GM19395 (cell line): ENCODE data around the gene GUK1.
"Not testable (repeated sequence)": the region's sequence is repeated elsewhere in the genome, so short reads cannot be mapped to it uniquely, and the experiment has no call there.

ENCODE experiments used
- ATAC-seq: cut with Tn5 transposase; IDR thresholded peaks from one replicate; pipeline ENCODE4 v1.9.1; 2021; ENCODE audit warnings: mild to moderate bottlenecking, moderate library complexity; ENCODE audit not compliant: unreplicated experiment

GUK1 gene

DNA sequence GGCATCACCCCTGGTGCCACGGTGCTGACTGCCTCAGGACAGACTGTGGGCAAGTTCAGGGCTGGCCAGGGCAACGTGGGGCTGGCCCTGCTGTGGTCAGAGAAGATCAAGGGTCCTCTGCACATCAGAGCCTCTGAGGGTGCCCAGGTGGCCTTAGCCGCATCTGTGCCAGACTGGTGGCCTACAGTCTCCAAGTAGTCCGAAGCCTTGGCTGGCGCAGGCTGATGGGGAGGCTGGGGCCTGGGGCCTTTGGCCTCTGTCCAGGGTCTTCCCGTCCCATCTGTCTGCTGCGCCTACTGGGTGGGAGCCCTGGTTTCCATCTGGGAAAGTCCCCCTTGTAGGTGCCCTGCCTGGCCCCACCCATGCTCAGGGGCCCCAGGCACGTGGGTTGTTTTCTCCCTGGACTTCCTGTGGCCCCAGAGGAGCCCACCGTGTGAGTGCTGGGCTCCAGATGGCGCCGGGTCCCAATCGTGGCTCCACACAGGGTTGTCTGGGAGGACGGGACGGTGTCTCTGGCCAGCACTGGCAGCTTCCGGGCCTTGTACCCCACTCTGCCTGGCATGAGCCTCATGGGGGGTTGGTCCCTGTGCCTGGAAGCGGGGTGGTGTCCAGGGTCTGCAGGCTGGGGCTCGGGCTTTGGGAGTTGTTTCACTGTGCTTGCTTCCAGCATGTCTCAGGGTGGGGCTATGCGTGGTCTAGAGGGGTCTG, 35.4 kb downstream of the GUK1 start:
- ATAC-seq = no peak

DNA sequence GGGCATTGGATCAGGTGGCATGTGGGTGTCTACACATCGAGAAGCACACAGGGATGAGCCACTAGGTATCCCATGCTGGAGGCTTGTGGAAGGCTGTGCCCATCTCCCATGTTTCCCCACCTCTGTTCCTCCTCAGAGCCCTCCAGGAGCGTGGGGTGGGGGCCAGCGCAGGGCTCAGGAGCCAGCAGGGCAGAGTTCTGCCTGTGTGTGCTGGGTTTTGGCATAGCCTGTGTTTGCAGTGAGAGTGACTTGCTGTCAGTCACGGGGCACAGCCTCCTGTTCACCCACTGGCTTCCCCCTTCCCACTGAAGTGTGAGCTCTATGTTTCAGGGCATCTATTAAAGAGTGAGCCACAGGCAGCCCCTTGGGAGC, 35.9 kb downstream of the GUK1 start:
- ATAC-seq = no peak

DNA sequence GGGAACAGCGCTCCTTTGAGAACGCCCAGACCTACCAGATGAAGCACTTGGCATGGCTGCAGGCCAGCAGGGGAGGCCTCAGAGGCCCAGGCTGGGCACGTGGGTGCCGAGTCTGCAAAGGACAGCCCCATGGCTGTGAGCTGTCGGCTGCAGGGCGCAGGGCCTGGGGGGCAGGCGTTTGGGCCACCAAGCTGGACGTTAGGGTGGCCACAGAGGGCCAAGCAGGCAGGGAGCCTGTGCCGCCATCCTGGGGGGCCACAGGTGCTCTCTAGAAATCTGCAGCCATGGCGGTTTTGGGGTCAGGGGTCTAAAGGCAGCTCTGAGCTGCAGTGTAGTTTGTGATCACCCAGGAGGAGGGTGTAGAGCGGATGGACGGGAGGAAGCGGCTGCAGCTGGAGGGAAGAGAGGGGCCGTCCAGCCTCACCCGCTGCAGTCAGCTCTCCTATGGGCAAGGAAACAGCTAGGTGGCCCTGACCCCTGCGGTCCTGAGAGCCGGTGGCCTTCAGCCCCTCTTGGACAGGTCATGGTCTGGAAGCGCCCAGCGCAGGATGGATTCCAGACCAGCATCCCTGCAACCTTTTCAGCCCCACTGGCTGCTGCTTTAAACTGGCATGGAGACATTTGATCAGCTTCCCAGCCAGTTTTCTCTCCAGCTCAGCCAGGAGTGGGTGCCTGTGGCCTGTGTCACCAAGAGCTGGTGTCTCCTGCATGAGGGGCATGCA, 36.5 kb downstream of the GUK1 start:
- ATAC-seq = no peak

DNA sequence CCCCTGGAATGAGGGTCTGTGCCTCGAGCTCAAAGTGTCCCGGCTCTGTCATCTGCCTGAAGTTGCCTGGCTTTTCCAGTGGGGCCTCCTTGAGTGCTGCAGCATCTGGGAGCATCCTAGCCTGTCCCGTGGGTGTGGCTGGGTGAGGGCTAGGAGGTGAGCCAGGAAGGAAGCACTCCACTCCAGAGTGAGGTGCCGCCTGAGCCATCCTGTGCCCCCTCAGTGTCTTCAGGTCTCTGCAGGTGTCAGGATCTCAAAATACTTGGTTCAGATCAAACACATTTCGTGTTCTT, 37.0 kb downstream of the GUK1 start:
- ATAC-seq = no peak

DNA sequence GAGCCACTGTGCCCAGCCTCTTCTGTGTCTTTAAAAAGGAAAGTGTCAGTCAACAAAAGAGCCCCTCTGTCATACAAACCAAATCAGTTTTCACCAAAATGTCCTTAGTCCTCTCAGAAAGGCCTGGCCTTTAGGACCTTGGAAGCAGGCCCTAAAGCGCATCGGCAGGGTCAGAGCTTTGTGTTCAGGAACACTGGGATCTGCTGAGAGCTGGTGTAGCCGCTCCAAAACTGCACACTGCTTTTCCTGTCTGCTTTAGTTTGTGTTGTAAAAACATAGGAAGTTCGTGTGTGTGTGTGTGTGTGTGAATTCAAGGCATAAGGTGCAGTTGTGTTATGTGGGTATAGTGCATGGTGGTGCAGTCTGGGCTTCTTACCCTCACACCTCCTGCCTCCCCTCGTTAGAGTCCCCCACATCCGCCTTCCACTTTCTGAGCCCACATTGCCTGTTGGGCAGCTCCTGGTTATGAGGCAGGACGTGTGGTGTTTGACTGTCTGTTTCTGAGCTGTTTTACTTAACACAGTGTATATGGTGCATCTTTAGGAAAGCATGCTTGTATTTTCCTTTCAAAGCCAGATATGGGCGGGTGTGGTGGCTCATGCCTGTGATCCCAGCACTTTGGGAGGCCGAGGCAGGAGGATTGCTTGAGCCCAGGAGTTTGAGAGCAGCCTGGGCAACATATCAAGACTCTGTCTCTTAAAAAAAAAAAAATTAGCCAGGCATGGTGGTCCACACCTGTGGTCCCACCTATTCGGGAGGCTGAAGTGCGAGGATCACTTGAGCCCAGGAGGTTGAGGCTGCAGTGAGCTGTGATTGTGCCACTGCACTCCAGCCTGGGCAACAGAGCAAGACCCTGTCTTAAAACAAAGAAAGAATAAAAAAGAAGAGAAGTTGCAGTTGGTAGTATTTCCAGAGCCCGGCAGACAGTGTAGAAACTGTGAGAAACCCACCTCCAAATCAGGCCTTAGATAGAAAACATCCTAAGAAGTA, 37.9 kb downstream of the GUK1 start:
- ATAC-seq = no peak

DNA sequence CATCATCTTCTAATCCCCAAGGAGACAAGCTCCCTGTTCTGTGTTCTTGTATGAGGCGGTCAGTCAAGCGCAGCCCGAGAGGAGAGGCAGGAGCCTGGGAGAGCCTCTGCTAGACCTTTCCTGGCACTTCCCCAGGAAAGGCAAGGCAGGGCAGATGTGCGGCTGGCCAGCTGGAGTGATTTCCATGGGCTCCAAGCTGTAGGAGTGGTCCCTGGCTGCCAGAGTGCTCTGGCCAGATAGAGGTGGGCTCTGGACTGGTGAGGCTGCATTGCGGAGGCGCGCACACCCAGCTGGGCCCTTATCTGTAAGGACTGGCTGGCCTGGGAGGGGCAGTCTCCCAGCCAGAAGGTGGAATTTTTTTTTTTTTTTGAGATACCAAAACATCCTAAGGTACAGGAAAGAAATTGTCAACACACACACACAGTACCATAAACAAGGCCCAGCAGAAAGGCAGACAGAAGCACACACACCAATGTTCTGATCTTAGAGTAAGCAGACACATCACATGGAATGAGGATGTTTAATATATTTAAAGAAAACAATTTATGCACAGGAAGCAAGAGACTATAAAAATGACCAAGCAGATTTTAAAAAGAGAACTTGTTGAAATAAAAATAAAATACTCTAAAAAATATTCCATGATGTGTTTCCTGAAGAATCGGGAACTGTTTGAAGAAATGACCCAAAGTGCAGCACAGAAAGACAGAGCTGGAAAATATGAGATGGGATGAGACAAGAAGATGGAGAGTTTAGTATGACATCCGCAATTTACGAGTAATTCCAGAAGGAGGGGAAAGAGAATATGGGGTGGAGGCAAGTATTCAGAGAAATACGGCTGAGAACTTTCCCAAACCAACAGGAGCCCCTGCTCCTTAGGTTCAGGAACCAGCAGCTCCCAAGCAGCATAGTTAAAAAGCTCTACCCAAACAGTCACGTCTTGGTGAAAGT, 38.9 kb downstream of the GUK1 start:
- no peak for ATAC-seq

DNA sequence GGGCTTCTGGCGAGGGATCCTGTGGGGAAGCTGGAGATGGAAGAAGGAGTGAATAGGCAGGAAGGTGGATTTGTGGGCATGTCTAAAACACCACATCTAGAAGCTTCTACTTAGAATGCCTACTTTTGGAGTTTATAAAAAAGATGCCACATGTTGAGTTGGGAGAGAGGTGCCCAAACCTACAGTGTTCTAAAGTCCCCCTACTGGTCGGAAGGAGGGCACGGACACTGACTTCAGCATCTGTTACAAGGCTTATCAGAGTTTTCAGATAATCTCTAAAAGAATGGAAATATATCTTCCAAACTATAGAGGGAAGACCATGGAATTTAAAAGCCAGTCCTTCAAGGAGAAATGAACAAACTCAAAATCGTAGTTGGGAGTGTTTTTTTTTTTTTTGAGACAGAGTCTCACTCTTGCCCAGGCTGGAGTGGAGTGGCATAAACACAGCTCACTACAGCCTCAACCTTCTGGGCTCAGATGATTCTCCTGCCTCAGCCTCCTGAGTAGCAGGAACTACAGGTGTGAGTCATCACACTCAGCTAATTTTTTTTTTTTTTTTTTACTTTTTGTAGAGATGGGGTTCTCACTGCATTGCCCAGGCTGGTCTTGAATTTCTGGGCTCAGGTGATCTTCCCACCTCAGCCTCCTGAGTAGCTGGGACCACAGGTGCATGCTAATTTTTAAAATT, 40.3 kb downstream of the GUK1 start:
- no peak for ATAC-seq

DNA sequence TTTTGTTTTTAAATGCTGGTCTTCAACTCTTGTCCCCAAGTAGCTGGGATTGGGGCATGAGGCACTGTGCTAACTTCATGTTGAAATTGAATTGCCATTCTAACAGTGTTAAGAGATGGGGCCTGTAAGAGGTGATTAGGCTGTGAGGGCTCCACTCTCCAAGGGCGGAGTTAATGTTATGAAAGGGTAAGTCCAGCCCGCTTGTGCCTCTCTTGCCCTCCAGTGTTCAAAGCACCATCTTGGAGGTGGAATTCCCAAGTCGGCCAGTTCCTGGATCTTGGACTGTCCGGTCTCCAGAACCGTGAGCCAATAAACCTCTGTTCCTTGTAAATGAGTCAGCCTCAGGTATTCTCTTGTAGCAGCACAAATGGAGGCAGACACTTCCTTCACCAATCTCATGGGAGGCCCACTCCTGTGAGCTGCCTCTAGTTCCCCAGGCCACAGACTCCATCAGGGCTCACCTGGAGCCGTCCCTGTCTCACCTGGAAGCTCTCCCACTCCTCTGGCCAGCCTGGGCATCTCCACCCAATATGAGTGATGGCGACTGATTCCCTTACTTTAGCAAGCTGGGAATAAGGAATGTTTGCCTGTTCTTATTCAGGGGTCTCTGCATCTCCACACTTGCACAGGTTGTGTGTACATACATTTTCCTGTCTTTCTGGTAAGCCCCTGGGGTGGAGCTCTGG, 41.0 kb downstream of the GUK1 start:
- no peak for ATAC-seq

DNA sequence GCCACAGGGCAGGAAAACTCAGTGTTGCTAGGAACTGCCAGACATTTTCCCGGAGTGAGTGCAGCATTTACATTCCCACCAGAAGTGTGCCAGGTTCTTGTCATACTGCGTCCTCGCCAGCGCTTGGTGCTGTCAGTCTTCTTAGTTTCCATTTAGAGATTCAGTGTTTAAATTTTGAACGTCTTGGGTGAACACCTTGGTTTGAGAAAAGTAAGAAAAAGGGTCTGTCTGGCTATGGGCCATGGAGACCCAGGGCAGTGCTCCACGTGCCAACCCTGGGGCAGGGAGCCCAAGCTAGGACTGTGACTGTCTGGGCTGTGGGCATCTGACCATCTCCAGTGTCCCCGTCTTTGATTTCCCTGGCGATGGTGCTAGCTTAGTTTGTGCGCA, 41.6 kb downstream of the GUK1 start:
- no peak for ATAC-seq

DNA sequence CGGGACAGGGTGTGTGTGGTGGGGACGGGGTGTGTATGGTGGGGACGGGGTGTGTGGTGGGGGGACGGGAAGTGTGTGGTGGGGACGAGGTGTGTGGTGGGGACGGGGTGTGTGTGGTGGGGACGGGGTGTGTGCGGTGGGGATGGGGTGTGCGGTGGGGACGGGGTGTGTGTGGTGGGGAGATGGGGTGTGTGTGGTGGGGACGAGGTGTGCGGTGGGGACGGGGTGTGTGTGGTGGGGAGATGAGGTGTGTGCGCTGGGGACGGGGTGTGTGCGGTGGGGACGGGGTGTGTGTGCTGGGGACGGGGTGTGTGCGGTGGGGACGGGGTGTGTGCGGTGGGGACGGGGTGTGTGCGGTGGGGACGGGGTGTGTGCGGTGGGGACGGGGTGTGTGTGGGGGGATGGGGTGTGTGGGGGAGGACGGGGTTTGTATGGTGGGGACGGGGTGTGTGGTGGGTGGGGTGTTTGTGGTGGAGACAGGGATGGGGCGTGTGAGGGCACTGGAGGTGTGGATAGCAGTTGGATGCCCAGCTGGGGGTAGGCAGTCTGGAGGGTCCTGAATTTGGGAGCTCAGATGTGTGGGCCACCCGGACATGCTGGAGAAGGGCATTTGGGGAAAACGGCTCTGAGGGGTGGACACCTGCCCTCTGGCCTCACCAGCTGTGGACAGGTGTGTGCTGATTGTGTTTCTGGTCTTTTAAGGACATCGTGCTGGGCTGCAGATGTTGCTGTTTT, 42.4 kb downstream of the GUK1 start:
- no peak for ATAC-seq

DNA sequence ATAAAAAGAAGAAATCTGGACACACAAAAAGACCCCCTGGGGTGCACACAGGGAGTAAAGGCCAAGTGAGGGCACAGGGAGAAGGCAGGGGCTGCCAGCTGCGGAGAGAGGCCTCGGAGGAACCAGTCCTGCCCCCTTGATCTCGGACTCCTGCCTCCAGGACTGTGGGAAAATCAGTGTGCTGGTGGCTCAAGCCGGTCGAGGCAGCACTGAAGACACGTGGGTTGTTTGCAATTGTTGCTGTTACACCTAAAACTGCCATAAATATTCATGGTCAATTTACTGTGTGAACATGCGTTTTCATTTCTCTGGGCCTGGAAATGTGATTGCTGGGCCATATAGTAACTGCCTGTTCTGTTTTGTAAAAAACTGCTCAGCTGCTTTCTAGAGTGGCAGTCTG, 44.1 kb downstream of the GUK1 start:
- no peak for ATAC-seq

DNA sequence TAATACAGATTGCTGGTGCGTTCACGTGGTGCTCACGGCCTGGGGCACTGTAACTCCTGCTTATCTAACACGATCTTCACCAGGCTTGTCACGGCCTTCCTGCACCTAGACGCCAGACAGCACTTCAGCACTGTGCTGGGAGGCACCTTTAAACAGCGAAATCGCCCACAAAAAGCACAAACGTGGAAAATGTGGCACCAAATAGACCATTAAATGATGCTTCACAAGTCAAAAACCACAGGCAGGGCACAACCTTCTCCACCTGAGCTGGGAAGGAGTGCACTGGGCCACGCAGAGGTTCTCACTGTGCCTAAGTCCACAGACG, 45.5 kb downstream of the GUK1 start:
- no peak for ATAC-seq

DNA sequence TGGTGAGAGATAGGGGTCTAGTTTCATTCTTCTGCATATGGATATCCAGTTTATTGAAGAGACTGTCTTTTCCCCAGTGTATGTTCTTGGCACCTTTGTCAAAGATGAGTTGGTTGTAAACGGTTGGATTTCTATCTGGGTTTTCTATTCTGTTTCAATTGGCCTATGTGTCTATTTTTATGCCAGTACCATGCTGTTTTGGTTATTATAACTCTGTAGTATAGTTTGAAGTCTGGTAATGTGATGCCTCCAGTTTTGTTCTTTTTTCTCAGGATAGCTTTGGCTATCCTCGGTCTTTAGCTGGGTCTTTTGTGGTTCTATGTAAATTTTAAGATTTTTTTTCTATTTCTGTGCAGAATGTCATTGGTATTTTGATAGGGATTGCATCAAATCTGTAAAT, 48.2 kb downstream of the GUK1 start:
- not testable (repeated sequence) for ATAC-seq

DNA sequence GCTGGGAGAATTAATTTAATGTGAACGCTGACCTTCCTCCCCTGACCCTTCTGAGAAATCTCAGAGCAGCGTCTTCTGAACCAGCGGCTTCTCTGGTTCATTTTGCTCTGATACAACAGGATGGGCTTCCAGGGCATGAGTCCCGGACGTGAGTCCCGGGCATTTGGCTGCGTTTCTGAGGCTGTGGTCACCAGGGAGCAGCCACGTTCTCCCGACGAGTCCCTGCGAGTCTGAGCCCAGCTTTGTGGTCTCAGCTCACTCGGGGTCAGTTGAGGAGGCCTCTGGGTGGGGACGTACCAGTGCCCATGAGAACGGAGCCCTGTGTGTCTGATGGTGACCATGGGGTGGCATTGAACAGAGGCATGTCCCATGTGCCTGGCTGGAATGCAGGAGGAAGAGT, 50.1 kb downstream of the GUK1 start:
- ATAC-seq = no peak

DNA sequence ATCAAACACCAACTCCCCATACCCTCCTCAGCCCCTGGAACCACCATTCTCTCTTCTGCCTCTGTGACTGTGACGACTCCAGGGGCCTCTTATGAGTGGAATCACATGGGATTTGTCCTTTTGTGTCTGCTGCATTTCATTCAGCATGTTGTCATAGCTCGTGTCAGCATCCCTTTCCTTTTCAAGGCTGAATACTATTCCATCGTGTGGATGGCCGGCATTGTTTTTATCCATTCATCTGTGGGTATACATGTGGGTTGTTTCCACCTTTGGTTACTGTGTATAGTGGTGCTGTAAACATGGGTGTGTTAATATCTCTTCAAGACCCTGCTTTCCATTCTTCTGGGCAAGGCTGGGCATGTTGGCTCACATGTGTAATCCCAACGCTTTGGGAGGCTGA, 50.7 kb downstream of the GUK1 start:
- ATAC-seq = no peak

DNA sequence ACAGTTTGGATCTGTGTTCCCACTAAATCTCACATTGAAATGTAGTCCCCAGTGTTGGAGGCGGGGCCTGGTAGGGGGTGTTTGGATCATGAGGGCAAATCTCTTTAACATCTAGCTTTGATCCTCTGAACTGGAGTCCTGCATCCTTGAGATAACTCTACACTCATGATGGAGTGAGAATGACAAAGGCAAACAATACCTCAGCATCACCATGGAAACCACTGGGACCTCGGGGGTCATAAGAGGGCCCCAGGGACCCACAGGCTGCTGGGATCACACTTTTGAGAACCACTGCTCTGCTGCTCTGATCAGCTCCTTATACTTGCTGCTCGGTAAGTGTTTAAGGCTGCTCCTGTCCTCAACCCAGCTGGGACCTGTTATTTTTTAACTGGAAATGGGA, 54.4 kb downstream of the GUK1 start:
- ATAC-seq = no peak

DNA sequence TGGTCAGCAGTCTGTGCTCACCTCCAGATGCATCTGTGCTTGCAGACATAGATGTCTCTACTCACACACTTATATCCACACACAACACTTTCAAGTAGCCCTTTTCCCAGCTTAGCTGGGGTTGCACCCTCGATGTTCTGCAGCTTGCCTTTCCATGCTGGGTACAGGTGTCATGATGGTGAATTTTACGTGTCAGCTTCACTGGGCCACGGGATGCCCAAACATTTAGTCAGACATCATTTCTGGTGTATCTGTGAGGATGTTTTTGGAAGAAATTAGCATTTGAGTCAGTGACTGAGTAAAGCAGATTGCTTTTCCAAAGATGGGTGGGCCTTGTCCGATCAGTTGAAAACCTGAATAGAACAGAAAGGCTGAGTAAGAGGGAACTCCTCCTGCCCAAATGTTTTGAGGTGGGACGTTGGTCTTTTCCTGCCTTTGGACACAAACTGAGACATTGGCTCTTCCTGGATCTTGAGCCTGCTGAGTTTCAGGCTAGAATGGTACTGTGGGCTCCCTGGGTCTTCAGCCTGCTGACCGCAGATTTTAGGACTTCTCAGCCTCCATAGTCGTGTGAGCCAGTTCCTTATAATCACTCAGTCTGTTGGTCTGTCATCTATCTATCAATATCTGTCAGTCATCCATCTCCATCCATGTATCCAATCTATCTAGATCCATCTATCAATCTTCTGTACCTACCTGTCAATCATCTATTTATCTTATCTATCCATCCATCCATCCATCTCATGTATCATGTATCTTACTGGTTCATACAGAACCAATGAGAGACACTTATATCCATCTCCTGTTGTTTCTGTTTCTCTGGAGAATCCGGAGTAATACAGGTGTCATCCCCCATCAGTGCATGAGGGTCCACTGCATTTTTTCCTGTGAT, 55.1 kb downstream of the GUK1 start:
- no peak for ATAC-seq

DNA sequence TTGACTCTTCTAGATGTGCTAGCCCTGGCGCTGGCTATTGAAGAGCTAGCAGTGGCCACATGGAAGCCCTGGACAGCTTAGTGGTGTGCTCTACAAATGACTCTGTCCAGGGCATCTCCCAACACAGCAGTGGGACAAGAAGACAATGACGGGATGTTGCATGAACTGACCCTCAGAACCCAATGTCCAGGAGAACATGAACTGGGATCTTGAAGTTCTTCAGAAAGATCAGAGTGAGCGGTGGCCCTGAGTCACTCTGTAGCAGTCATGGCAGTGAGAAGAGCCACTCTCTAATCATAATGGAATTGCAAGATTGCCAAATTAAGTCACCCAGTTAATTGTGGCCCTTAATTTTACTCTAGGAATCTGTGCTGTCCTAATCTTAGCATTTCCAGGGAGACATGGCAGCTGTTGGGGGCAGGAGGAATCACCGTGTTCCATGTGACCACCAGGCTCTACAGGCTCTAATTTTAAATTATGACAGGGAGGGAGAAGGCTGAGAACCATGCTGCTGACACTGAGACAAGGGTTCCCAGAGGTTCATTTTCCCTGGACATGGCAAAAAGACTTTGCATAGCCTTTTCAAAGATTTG, 57.6 kb downstream of the GUK1 start:
- ATAC-seq = no peak
